Fibroblast of the aortic adventitia (primary cell): ENCODE measurements around the gene TCF3. TPM values are rescaled to one million over a fixed set of nuclear protein-coding genes. Genes with fewer than 3 reads are reported as not detected.

ENCODE experiments used
- DNase-seq: peaks from one replicate; pipeline ENCODE4 v3.0.0-alpha.2; 2010; ENCODE audit warnings: low read depth
- H3K4me3 ChIP-seq: 2 replicates; pipeline ENCODE4 v1.5.1; 2011; ENCODE audit warnings: low read depth, mild to moderate bottlenecking, control low read depth, low read length, moderate library complexity
- CTCF ChIP-seq: IDR thresholded peaks from 2 replicates; pipeline ENCODE4 v1.5.1; 2011; ENCODE audit warnings: mild to moderate bottlenecking, low read length, control low read depth, inconsistent platforms; ENCODE audit not compliant: insufficient read depth
- total RNA-seq: library from RNA; depleted of rRNA; stranded (reverse); fragments of >200 nt; gene quantifications from 2 replicates; pipeline ENCODE4 v1.2.3, GENCODE V29; 2012; ENCODE audit warnings: low replicate concordance

TCF3 gene
- total RNA-seq, 1 donor = 74.2 TPM

DNA sequence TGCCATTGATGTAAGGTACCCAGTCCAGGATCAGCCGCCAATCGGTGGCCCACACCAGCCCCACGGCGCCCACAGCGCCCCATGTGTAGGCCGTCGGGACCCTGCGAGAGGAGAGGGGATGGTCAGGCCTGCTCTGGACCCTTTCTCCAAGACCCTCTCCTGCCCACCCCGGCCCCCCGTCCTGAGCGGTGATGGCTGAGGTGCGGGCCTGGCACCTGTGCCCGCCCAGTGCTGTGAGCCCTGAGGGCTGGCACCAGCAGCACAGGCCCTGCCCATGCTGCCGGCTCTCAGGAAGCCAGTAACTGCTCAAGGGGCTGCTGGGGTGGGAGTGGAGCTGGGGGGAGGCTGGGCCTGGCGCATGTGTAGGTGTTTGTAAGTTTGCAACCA is 53.0 kb downstream of the TCF3 start:
- H3K4me3 ChIP-seq = no peak overlapping the region
- no peak for DNase-seq
- no peak for TF ChIP-seq CTCF

DNA sequence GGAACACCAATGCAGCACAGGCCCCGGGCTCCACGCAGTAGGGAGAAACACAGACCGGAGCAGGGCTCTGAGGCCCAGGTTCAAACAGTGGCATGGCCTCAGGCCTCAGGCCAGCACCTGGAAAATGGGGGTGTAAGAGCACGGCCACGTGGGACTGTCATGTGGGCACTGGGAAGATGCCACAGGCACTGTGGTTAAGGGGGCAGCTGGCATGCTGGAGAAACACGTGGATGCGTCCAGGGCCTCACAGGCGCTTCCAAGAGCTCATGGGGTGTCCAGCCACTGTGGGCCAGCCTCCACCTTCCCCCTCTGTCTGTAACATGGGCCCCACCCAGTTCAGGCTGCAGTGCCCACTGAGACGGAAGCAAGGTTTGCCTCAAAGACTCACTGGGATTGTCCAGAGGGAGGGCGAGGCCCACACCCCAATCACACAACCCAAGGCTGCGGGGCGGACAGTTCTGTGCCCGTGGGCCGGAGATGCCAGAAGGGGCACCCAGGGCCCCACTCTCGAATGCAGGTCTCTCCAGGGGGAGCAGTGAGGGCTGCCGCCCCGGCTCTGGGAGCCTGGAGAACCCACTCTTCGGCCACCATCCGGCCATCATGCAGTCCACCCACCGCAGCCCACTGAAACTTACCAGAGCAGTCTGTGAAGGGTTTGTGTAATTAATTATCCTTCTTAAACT is 53.5 kb downstream of the TCF3 start:
- H3K4me3 ChIP-seq = no peak overlapping the region
- TF ChIP-seq CTCF = no peak
- DNase-seq = no peak

GRCh38 chr19:1593501-1593772 is 59.0 kb downstream of the TCF3 start:
- no peak for TF ChIP-seq CTCF
- peak overlapping the region; percentile 88 for H3K4me3 ChIP-seq

GRCh38 chr19:1592755-1593500 is 59.5 kb downstream of the TCF3 start, which contains the start of gene MBD3:
MBD3 (minus strand) TSS chr19:1592865; CDS start chr19:1592631, 234 bp downstream.
- peak within 1 kb of the TSS; percentile 88 for H3K4me3 ChIP-seq
- DNase-seq = peak; percentile 92
- peak; percentile 9 for TF ChIP-seq CTCF

More at GRCh38 chr19:1593501-1593772, 59.0 kb downstream of the TCF3 start:
- no peak for DNase-seq

GRCh38 chr19:1592024-1592754 is 60.2 kb downstream of the TCF3 start:
- peak; percentile 86 for DNase-seq
- H3K4me3 ChIP-seq = peak overlapping the region; percentile 87
- no peak for TF ChIP-seq CTCF

GRCh38 chr19:1591421-1592023 is 60.9 kb downstream of the TCF3 start:
- peak overlapping the region; percentile 87 for H3K4me3 ChIP-seq
- no peak for DNase-seq

More at GRCh38 chr19:1591421-1592023, 60.9 kb downstream of the TCF3 start:
- no peak for TF ChIP-seq CTCF
